ENCODE results near the gene SLC6A7.

DNA sequence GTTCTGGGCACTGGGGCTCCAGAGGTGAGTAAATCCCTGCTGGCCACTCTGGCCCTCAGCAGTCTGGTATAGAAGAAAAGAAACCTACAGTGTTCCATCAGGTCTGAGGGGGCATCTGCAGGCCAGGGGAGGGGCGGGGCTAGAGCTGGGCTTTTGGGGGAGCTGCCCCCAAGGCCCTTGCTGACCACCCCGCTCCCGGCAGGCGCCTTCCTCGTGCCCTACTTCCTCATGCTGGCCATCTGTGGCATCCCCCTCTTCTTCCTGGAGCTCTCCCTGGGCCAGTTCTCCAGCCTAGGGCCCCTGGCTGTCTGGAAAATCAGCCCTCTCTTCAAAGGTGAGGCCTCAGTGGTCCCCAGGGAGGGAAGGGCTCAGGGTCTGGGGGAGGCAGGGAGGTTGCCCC, 6.7 kb downstream of the SLC6A7 start:
- TF ChIP-seq, protein P1, sequence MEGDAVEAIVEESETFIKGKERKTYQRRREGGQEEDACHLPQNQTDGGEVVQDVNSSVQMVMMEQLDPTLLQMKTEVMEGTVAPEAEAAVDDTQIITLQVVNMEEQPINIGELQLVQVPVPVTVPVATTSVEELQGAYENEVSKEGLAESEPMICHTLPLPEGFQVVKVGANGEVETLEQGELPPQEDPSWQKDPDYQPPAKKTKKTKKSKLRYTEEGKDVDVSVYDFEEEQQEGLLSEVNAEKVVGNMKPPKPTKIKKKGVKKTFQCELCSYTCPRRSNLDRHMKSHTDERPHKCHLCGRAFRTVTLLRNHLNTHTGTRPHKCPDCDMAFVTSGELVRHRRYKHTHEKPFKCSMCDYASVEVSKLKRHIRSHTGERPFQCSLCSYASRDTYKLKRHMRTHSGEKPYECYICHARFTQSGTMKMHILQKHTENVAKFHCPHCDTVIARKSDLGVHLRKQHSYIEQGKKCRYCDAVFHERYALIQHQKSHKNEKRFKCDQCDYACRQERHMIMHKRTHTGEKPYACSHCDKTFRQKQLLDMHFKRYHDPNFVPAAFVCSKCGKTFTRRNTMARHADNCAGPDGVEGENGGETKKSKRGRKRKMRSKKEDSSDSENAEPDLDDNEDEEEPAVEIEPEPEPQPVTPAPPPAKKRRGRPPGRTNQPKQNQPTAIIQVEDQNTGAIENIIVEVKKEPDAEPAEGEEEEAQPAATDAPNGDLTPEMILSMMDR (IDR thresholded peaks at IDR 0.05) = no peak
- TF ChIP-seq POLR2A (IDR thresholded peaks at IDR 0.05) (no peak), EP300 (IDR thresholded peaks at IDR 0.05) (no peak), POLR2AphosphoS5 (IDR thresholded peaks at IDR 0.05) (no peak)

Data from stomach (tissue), 4 donors.